GM06990 (cell line): ENCODE measurements around the gene ISM2.

Source experiments
- DNase-seq: peaks from one replicate; pipeline ENCODE4 v3.0.0-alpha.2; 2011; ENCODE audit not compliant: insufficient read length; ENCODE audit errors: extremely low read depth
- H3K27me3 ChIP-seq: replicated peaks from 2 replicates; pipeline ENCODE4 v1.6.0; 2011; ENCODE audit warnings: low read length; ENCODE audit not compliant: control insufficient read depth, insufficient read depth
- H3K36me3 ChIP-seq: 2 replicates; pipeline ENCODE4 v1.5.1; 2011; ENCODE audit warnings: low read length; ENCODE audit not compliant: control insufficient read depth, insufficient read depth
- H3K4me3 ChIP-seq: replicated peaks from 2 replicates; pipeline ENCODE4 v1.5.1; 2011; ENCODE audit warnings: low read depth, mild to moderate bottlenecking, control low read depth, low read length
- CTCF ChIP-seq: IDR thresholded peaks from 2 replicates; pipeline ENCODE4 v1.5.1; 2011; ENCODE audit warnings: low read length, control low read depth, mild to moderate bottlenecking, inconsistent platforms; ENCODE audit not compliant: insufficient read depth, poor library complexity, severe bottlenecking

ISM2 gene

GRCh38 chr14:77502109-77502782, 3.6 kb upstream of the ISM2 start:
- no peak for DNase-seq
- no peak for TF ChIP-seq CTCF

DNA sequence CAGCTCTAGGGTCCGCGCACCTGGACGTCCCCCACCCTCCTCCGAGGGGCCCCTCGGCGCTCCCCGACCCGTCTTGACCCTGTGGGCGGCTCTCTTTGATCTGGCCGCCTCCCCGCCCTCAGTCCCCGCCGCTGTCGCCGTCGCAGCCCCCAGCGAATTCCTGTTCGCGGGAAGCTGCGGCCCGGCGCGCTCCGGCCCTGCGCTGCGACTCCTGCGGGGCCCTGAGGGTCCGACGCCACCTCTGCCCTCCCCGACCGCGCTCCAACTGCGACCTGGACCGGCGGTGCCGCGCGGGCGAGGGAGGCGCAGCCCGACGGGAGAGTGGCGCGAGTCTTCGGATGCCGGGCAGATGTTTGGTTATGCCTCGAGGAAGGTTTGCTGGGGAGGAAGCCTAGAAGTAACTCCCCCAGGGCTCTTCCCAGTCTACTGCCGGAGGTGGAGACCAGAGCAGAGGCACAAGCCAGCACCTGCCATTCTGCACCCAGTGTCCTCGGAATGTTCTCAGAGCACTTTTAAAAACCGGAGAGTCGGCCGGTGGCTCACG, 440 bp upstream of the ISM2 start:
- no peaks in the 10 kb centered on the region for H3K36me3 ChIP-seq
- TF ChIP-seq CTCF, result no peak
- H3K27me3 ChIP-seq, result peaks cover 5% of the 10 kb centered on the region; the same call in 1 of the 2 replicates
- DNase-seq, result peak; percentile 26
- peak overlapping the region; percentile 56 for H3K4me3 ChIP-seq

More at GRCh38 chr14:77502109-77502782, 3.6 kb upstream of the ISM2 start:
- Histone ChIP-seq H3K4me3 (no peak overlapping the region), H3K27me3 (peaks cover 5% of the 10 kb centered on the region; the same call in 1 of the 2 replicates), H3K36me3 (no peaks in the 10 kb centered on the region)

DNA sequence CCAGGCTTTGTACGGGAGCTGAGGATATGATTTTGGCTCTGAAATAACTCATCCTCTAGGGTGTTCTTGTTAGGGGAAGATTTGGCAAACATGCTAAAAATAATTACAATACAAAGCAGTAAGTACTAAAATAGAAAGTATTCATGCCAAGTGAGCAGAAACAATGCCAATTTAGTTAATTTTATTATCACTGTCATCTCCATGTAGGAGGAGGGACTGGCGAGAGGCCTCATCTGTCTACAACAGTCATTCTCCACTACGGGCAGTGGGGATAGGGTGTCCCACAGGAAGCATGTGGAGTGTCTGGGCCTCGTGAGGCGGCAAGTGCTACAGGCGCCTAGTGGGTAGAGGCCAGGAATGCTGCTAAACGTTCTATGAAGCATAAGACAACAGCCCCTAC, 3.3 kb downstream of the ISM2 start:
- DNase-seq, result no peak
- Histone ChIP-seq H3K27me3 (peaks cover 5% of the 10 kb centered on the region; the same call in 1 of the 2 replicates), H3K36me3 (no peaks in the 10 kb centered on the region), H3K4me3 (no peak overlapping the region)
- no peak for TF ChIP-seq CTCF

GRCh38 chr14:77491056-77491455, 7.6 kb downstream of the ISM2 start:
- DNase-seq, result no peak
- Histone ChIP-seq H3K36me3 (no peaks in the 10 kb centered on the region), H3K4me3 (no peak overlapping the region), H3K27me3 (no peaks in the 10 kb centered on the region)
- TF ChIP-seq CTCF, result no peak

DNA sequence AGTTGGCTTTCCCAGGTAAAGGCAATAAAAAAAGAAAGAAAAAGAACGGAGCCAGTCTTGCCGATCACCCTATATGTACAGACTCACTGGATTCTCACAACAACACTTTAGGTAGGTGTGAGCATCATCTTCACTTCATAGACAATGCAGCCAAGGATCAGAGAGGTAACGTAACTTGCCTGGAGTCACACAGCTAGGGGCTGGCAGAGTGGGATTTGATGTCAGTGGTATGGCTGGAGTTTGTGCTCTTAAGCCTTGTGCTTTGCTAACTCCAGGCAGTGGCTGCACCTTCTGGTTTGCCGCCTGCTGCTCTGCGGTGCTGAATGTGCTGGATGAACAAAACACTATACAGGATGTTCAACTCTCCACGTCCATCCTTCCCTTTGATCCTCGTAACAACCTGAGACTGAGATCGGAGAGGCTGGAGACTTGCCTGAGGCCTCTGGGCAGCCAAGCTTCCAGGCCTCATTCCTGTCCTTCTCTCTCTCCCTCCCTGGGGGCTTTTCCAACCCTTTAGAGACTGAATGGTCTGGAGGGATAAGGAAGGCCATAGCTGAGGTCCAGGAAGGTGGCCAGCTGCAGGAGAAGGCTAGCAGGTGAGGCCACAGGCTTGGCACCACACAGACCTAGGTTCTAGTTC, 8.1 kb downstream of the ISM2 start:
- Histone ChIP-seq H3K4me3 (no peak overlapping the region), H3K27me3 (no peaks in the 10 kb centered on the region), H3K36me3 (no peaks in the 10 kb centered on the region)
- no peak for DNase-seq
- TF ChIP-seq CTCF, result no peak
